Measurements from ENCODE around the gene DBP.

DBP gene

DNA sequence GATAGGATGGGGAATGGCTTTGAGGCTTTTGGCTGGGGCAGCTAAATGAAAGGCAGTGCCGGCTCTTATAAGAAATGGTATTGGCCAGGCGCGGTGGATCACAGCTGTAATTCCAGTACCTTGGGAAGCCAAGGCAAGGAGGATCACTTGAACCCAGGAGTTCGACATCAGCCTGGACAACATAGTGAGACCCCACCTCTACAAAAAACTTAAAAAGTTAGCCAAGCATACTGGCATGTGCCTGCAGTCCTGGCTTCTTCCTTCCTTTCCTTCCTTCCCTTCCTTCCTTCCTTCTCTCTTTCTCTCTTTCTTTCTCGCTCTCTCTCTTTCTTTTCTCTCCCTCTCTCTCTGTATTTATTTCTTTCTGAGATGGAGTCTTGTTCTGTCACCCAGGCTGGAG is 5.7 kb upstream of the DBP start:
- Histone ChIP-seq H3K9ac (ENCODE audit: low read depth in 1 of 2, low read length in 2 of 2) (no peak overlapping the region), H3K4me3 (ENCODE audit: low read length in 2 of 2) (no peak overlapping the region), H3K4me1 (ENCODE audit: control insufficient read depth in 2 of 2, insufficient read depth in 2 of 2, low read length in 2 of 2) (peaks cover 17 to 25% of the 10 kb centered on the region in 2 donors), H3K27ac (ENCODE audit: low read depth in 2 of 2, low read length in 2 of 2) (no peak overlapping the region), H3K27me3 (ENCODE audit: control insufficient read depth in 2 of 2, insufficient read depth in 2 of 2, low read length in 2 of 2) (peaks cover 0 to 11% of the 10 kb centered on the region in 2 donors), H3K36me3 (ENCODE audit: control insufficient read depth in 2 of 2, insufficient read depth in 2 of 2, low read length in 2 of 2) (no peaks in the 10 kb centered on the region), H3K9me3 (ENCODE audit: control insufficient read depth in 2 of 2, low read length in 2 of 2) (no peaks in the 10 kb centered on the region)

- no peak overlapping the region for H3K9ac ChIP-seq (ENCODE audit: low read depth in 1 of 2, low read length in 2 of 2)
- H3K9me3 ChIP-seq (ENCODE audit: control insufficient read depth in 2 of 2, low read length in 2 of 2): no peaks in the 10 kb centered on the region
- H3K27me3 ChIP-seq (ENCODE audit: control insufficient read depth in 2 of 2, insufficient read depth in 2 of 2, low read length in 2 of 2): peaks cover 0 to 7% of the 10 kb centered on the region in 2 donors
- no peaks in the 10 kb centered on the region for H3K36me3 ChIP-seq (ENCODE audit: control insufficient read depth in 2 of 2, insufficient read depth in 2 of 2, low read length in 2 of 2)
- H3K4me1 ChIP-seq (ENCODE audit: control insufficient read depth in 2 of 2, insufficient read depth in 2 of 2, low read length in 2 of 2): peaks cover 17 to 25% of the 10 kb centered on the region in 2 donors
- H3K27ac ChIP-seq (ENCODE audit: low read depth in 2 of 2, low read length in 2 of 2): no peak overlapping the region
- H3K4me3 ChIP-seq (ENCODE audit: low read length in 2 of 2): no peak overlapping the region
These were observed 4.7 kb upstream of the DBP start for GRCh38 chr19:48641850-48642249.

- Histone ChIP-seq H3K27me3 (ENCODE audit: control insufficient read depth in 2 of 2, insufficient read depth in 2 of 2, low read length in 2 of 2) (no peaks in the 10 kb centered on the region), H3K9ac (ENCODE audit: low read depth in 1 of 2, low read length in 2 of 2) (peak overlapping the region in 1 of 2 donors; percentile 1), H3K27ac (ENCODE audit: low read depth in 2 of 2, low read length in 2 of 2) (no peak overlapping the region), H3K9me3 (ENCODE audit: control insufficient read depth in 2 of 2, low read length in 2 of 2) (no peaks in the 10 kb centered on the region), H3K4me1 (ENCODE audit: control insufficient read depth in 2 of 2, insufficient read depth in 2 of 2, low read length in 2 of 2) (peaks cover 15% of the 10 kb centered on the region in 2 donors), H3K36me3 (ENCODE audit: control insufficient read depth in 2 of 2, insufficient read depth in 2 of 2, low read length in 2 of 2) (no peaks in the 10 kb centered on the region), H3K4me3 (ENCODE audit: low read length in 2 of 2) (no peak overlapping the region)
These were observed 2.5 kb upstream of the DBP start for GRCh38 chr19:48639483-48640375.

DNA sequence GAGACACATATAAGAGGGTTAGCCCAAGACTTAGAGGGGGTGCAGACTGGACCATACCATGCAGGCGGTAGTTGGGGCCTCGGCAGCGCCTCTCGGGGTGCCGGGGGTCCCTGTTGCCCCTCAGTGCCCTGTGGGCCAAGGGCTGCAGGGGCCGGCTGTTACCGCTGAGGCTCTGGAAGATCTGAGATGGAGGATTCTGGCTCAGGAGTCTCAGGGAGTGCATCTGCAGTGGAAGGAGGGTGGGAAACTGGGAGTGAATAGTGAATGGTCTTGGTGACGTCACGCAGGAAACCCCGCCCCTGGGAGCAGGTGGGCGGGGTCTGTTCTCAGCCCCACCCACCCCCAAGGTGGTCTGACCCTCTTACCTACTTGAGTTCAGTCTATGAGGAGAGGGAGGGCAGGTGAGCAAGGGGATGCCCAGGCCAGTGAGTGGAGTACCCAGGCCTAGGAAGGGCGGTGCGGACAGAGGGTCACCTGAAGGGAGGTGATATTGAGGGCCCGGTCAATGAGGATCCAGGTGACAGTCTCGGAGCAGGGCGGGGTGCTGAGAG is 1.7 kb upstream of the DBP start:
- Histone ChIP-seq H3K9ac (ENCODE audit: low read depth in 1 of 2, low read length in 2 of 2) (peak overlapping the region; percentile 16 to 80), H3K36me3 (ENCODE audit: control insufficient read depth in 2 of 2, insufficient read depth in 2 of 2, low read length in 2 of 2) (no peaks in the 10 kb centered on the region), H3K4me3 (ENCODE audit: low read length in 2 of 2) (peak overlapping the region; percentile 25 to 89), H3K27me3 (ENCODE audit: control insufficient read depth in 2 of 2, insufficient read depth in 2 of 2, low read length in 2 of 2) (no peaks in the 10 kb centered on the region), H3K4me1 (ENCODE audit: control insufficient read depth in 2 of 2, insufficient read depth in 2 of 2, low read length in 2 of 2) (peaks cover 21 to 22% of the 10 kb centered on the region in 2 donors), H3K9me3 (ENCODE audit: control insufficient read depth in 2 of 2, low read length in 2 of 2) (no peaks in the 10 kb centered on the region), H3K27ac (ENCODE audit: low read depth in 2 of 2, low read length in 2 of 2) (peak overlapping the region; percentile 97 to 98)

DNA sequence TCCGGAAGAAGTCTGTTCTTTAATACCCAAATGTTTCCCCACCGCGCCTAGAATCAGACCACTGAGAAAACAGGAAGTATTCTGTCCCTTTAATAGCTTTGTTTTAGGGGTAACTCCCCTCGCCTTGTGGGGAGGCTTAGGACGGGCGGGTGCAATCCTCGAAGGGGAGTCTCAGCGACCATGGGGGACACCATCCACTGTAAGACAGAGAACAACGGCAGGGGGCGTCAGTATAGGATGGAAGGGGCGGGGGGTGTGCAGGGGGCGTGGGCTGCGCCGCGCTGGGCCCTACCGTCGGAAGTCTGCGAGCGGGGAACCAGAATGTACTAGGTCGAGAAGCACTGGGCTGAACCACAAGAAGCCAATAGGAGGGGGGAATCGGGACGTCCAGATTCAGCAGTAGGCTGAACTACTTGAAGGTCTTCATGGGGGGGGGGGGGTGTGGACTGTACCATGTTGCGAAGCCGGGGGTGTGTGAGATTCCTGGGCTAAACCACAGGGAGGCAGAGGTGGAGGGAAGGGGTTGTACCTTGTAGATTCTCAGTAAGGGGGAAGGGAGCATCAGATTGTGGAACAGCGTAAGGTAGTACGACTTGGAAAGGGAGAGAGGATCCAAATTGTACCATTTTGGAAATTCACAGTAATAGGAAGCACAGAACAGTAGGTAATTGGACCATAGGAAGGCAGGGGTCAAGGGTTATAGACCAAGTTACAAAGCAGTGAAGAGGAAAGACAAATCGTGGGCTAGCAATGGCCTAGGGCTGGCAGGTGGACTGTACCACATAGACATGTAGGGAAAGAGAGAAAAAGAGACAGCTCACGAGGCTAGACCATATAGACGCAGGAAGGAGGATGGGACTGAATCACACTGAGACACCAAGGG is 1.0 kb upstream of the DBP start:
- no peaks in the 10 kb centered on the region for H3K27me3 ChIP-seq (ENCODE audit: control insufficient read depth in 2 of 2, insufficient read depth in 2 of 2, low read length in 2 of 2)
- peak overlapping the region; percentile 86 to 89 for H3K4me3 ChIP-seq (ENCODE audit: low read length in 2 of 2)
- H3K27ac ChIP-seq (ENCODE audit: low read depth in 2 of 2, low read length in 2 of 2): peak overlapping the region; percentile 97 to 98
- H3K4me1 ChIP-seq (ENCODE audit: control insufficient read depth in 2 of 2, insufficient read depth in 2 of 2, low read length in 2 of 2): peaks cover 28 to 29% of the 10 kb centered on the region in 2 donors
- peak overlapping the region; percentile 85 to 87 for H3K9ac ChIP-seq (ENCODE audit: low read depth in 1 of 2, low read length in 2 of 2)
- no peaks in the 10 kb centered on the region for H3K9me3 ChIP-seq (ENCODE audit: control insufficient read depth in 2 of 2, low read length in 2 of 2)
- H3K36me3 ChIP-seq (ENCODE audit: control insufficient read depth in 2 of 2, insufficient read depth in 2 of 2, low read length in 2 of 2): no peaks in the 10 kb centered on the region

DNA sequence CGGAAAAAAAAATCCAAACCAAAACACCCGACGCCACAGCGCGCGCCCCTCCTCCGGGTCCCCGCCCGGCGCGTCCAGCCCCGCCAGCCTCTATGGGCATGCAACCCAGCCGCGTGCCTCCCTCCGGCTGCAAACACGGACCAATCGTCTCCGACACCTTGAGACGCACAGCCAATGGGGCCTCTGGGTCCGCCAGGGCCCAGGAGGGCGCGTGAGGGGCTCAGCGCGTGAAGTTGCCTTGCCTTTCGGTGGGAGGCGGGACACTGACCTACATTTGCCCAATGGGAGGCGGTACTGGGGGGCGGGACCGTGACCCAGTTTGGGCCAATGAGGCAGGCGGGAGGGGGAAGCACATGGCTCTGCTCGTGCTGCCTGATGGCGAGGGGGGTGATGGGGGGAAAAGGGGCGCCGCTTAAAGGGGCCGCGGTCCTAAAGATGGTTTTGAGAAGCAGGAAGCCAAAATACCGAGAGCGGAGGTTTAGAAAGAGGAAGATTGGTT is 319 bp upstream of the DBP start:
- Histone ChIP-seq H3K4me3 (ENCODE audit: low read length in 2 of 2) (peak overlapping the region; percentile 86 to 89), H3K9ac (ENCODE audit: low read depth in 1 of 2, low read length in 2 of 2) (peak overlapping the region; percentile 87), H3K36me3 (ENCODE audit: control insufficient read depth in 2 of 2, insufficient read depth in 2 of 2, low read length in 2 of 2) (peaks cover 2 to 6% of the 10 kb centered on the region in 2 donors), H3K9me3 (ENCODE audit: control insufficient read depth in 2 of 2, low read length in 2 of 2) (no peaks in the 10 kb centered on the region), H3K27me3 (ENCODE audit: control insufficient read depth in 2 of 2, insufficient read depth in 2 of 2, low read length in 2 of 2) (no peaks in the 10 kb centered on the region), H3K4me1 (ENCODE audit: control insufficient read depth in 2 of 2, insufficient read depth in 2 of 2, low read length in 2 of 2) (peaks cover 35 to 36% of the 10 kb centered on the region in 2 donors), H3K27ac (ENCODE audit: low read depth in 2 of 2, low read length in 2 of 2) (peak overlapping the region; percentile 97 to 98)

GRCh38 chr19:48635966-48636858 is 967 bp downstream of the DBP start:
- peaks cover 6 to 14% of the 10 kb centered on the region in 2 donors for H3K36me3 ChIP-seq (ENCODE audit: control insufficient read depth in 2 of 2, insufficient read depth in 2 of 2, low read length in 2 of 2)
- H3K4me1 ChIP-seq (ENCODE audit: control insufficient read depth in 2 of 2, insufficient read depth in 2 of 2, low read length in 2 of 2): peaks cover 37 to 39% of the 10 kb centered on the region in 2 donors
- H3K27ac ChIP-seq (ENCODE audit: low read depth in 2 of 2, low read length in 2 of 2): peak overlapping the region; percentile 97 to 98
- H3K9ac ChIP-seq (ENCODE audit: low read depth in 1 of 2, low read length in 2 of 2): peak overlapping the region; percentile 87
- no peaks in the 10 kb centered on the region for H3K9me3 ChIP-seq (ENCODE audit: control insufficient read depth in 2 of 2, low read length in 2 of 2)
- H3K4me3 ChIP-seq (ENCODE audit: low read length in 2 of 2): peak overlapping the region; percentile 86 to 89
- no peaks in the 10 kb centered on the region for H3K27me3 ChIP-seq (ENCODE audit: control insufficient read depth in 2 of 2, insufficient read depth in 2 of 2, low read length in 2 of 2)

DNA sequence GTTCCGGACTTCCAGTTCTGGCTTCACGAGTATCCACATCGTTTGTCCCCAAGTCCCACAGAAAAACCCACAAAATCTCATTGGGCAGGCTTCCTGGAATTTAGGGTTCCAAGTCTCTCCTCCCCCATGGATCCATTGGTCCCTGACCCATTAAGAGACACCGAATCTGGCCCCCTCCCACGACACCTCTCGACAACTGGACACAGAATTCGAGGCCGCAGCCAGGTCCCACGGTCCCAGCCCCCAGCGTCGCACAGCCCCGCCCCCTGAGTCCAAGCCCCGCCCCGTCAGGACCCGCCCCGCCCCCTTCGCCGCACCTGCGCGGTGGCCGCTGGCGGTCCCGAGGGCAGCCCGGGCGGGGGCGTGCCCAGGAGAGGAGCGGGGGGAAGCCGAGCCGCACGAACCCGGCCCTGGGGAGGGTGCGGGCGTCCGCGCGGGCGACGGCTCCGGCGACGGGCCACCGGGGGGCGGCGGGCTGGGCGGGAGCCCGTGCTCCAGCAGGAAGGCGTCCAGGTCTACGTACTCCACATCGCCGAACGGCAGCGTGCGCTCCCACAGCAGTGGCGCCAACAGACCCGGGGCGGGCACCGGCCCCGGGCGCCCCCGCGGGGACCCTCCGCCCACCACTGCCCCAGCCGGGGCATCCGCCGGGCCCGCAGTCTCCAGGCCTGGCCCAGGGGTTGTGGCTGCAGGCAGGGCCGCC is 1.8 kb downstream of the DBP start:
- H3K9ac ChIP-seq (ENCODE audit: low read depth in 1 of 2, low read length in 2 of 2): peak overlapping the region; percentile 87
- H3K9me3 ChIP-seq (ENCODE audit: control insufficient read depth in 2 of 2, low read length in 2 of 2): no peaks in the 10 kb centered on the region
- no peaks in the 10 kb centered on the region for H3K27me3 ChIP-seq (ENCODE audit: control insufficient read depth in 2 of 2, insufficient read depth in 2 of 2, low read length in 2 of 2)
- H3K27ac ChIP-seq (ENCODE audit: low read depth in 2 of 2, low read length in 2 of 2): peak overlapping the region; percentile 97 to 98
- H3K4me1 ChIP-seq (ENCODE audit: control insufficient read depth in 2 of 2, insufficient read depth in 2 of 2, low read length in 2 of 2): peaks cover 42 to 47% of the 10 kb centered on the region in 2 donors
- peaks cover 6 to 16% of the 10 kb centered on the region in 2 donors for H3K36me3 ChIP-seq (ENCODE audit: control insufficient read depth in 2 of 2, insufficient read depth in 2 of 2, low read length in 2 of 2)
- H3K4me3 ChIP-seq (ENCODE audit: low read length in 2 of 2): peak overlapping the region; percentile 86 to 89

Data from mucosa of rectum (tissue), 2 donors.